Prostate gland (tissue), 2 donors: ENCODE measurements around the gene CELF2. TPM values are rescaled to one million over a fixed set of nuclear protein-coding genes. Genes with fewer than 3 reads are reported as not detected.

Source experiments
- DNase-seq: peaks from one replicate; pipeline ENCODE4 v3.0.0-alpha.2; 2019; ENCODE audit warnings: low spot score
- H3K27ac ChIP-seq, 2 donors: fragments of 200-600 bp; sonication (generic); 2 replicates each; pipeline ENCODE4 v1.5.1; 2017 to 2019
- H3K27me3 ChIP-seq: fragments of 200-600 bp; sonication (generic); replicated peaks from 2 replicates; pipeline ENCODE4 v1.5.1; 2019; ENCODE audit not compliant: insufficient read depth
- H3K36me3 ChIP-seq, 2 donors: fragments of 200-600 bp; sonication (generic); 1 replicate in 1 of 2; 2 replicates in 1 of 2; pipeline versions ENCODE4 v1.5.1 to v1.8.1; 2017 to 2019
- H3K4me1 ChIP-seq: fragments of 200-600 bp; sonication (generic); replicated peaks from 2 replicates; pipeline ENCODE4 v1.5.1; 2019
- H3K4me3 ChIP-seq, 2 donors: fragments of 200-600 bp; sonication (generic); 2 replicates each; pipeline ENCODE4 v1.5.1; 2017 to 2019
- H3K9me3 ChIP-seq: fragments of 200-600 bp; sonication (generic); 2 replicates; pipeline ENCODE4 v1.5.1; 2017
- POLR2A ChIP-seq: fragments of 450-650 bp; IDR thresholded peaks from one replicate; pipeline ENCODE4 v1.6.1; 2016; ENCODE audit warnings: antibody characterized with exemption, mild to moderate bottlenecking
- POLR2AphosphoS5 ChIP-seq: sonication (generic); formaldehyde crosslinking; IDR thresholded peaks from one replicate; pipeline ENCODE4 v1.6.1; 2017; ENCODE audit warnings: antibody characterized with exemption
- WGBS: methylation state at CpG from one replicate; pipeline ENCODE4 v1.1.5; 2018; 5-methylcytosine and 5-hydroxymethylcytosine counted together
- intact Hi-C: fragments of 100-400 bp; cut with DNase I; formaldehyde crosslinking; loops from one replicate; pipeline ENCODE4 v1.14.2; 2022
- total RNA-seq, 2 donors: library from RNA; depleted of rRNA; stranded (reverse); fragments of >200 nt; gene quantifications; one replicate each; pipeline ENCODE4 v1.1.0, GENCODE V29; 2016
- TF ChIP-seq, protein P1 (sequence below), 4 experiments: fragments of 200-600 bp in 2 of 4; fragments of 450-650 bp in 2 of 4; sonication (generic) in 2 of 4; IDR thresholded peaks; 1 replicate in 3 of 4; 2 replicates in 1 of 4; pipeline ENCODE4 v1.5.1; 2016 to 2019; ENCODE audit warnings: antibody characterized with exemption in 4 of 4, mild to moderate bottlenecking in 2 of 4, moderate library complexity in 2 of 4

CELF2 gene
- total RNA-seq, 2 donors from 2014 or later = 19.2 to 43.2 TPM

- WGBS = 96% methylated on average over 25 of the region's 25 CpGs
- Histone ChIP-seq H3K4me1 (no peaks in the 10 kb centered on the region), H3K36me3 (no peaks in the 10 kb centered on the region), H3K9me3 (no peaks in the 10 kb centered on the region), H3K27me3 (no peaks in the 10 kb centered on the region), H3K4me3 (no peak overlapping the region), H3K27ac (no peak overlapping the region)
- intact Hi-C loops = no loop called here
- DNase-seq = no peak
- TF ChIP-seq, protein P1, sequence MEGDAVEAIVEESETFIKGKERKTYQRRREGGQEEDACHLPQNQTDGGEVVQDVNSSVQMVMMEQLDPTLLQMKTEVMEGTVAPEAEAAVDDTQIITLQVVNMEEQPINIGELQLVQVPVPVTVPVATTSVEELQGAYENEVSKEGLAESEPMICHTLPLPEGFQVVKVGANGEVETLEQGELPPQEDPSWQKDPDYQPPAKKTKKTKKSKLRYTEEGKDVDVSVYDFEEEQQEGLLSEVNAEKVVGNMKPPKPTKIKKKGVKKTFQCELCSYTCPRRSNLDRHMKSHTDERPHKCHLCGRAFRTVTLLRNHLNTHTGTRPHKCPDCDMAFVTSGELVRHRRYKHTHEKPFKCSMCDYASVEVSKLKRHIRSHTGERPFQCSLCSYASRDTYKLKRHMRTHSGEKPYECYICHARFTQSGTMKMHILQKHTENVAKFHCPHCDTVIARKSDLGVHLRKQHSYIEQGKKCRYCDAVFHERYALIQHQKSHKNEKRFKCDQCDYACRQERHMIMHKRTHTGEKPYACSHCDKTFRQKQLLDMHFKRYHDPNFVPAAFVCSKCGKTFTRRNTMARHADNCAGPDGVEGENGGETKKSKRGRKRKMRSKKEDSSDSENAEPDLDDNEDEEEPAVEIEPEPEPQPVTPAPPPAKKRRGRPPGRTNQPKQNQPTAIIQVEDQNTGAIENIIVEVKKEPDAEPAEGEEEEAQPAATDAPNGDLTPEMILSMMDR (IDR thresholded peaks at IDR 0.05) = no peak
- no peak for TF ChIP-seq POLR2A
- no peak for TF ChIP-seq POLR2AphosphoS5
Measured at GRCh38 chr10:11280187-11280932, 262.7 kb downstream of the CELF2 start.

GRCh38 chr10:11282156-11282555 is 264.5 kb downstream of the CELF2 start:
- DNase-seq = no peak

GRCh38 chr10:11282661-11283060 is 265.0 kb downstream of the CELF2 start:
- Histone ChIP-seq H3K27me3 (no peaks in the 10 kb centered on the region), H3K4me1 (no peaks in the 10 kb centered on the region), H3K4me3 (no peak overlapping the region), H3K9me3 (no peaks in the 10 kb centered on the region), H3K27ac (no peak overlapping the region), H3K36me3 (no peaks in the 10 kb centered on the region)
- DNase-seq = no peak
- intact Hi-C loops = no loop called here
- TF ChIP-seq POLR2A (no peak), POLR2AphosphoS5 (no peak)
- TF ChIP-seq, protein P1 (IDR thresholded peaks at IDR 0.05) = no peak
- 94% methylated on average over 8 of the region's 8 CpGs for WGBS

More at GRCh38 chr10:11282156-11282555, 264.5 kb downstream of the CELF2 start:
- Histone ChIP-seq H3K36me3 (no peaks in the 10 kb centered on the region), H3K4me1 (no peaks in the 10 kb centered on the region), H3K4me3 (no peak overlapping the region), H3K27me3 (no peaks in the 10 kb centered on the region), H3K27ac (no peak overlapping the region), H3K9me3 (no peaks in the 10 kb centered on the region)
- intact Hi-C loops = no loop called here
- WGBS = 78% methylated on average over 9 of the region's 9 CpGs
- TF ChIP-seq POLR2AphosphoS5 (no peak), POLR2A (no peak)
- TF ChIP-seq, protein P1 (IDR thresholded peaks at IDR 0.05) = no peak

- no peaks in the 10 kb centered on the region for H3K36me3 ChIP-seq
Measured at GRCh38 chr10:11284291-11285085, 266.8 kb downstream of the CELF2 start.

More at GRCh38 chr10:11284291-11285085, 266.8 kb downstream of the CELF2 start:
- H3K27me3 ChIP-seq = no peaks in the 10 kb centered on the region
- TF ChIP-seq POLR2A = no peak
- no peak for TF ChIP-seq POLR2AphosphoS5
- TF ChIP-seq, protein P1 (IDR thresholded peaks at IDR 0.05) = no peak
- no peak overlapping the region for H3K4me3 ChIP-seq
- no peak for DNase-seq
- intact Hi-C loops = no loop called here
- H3K4me1 ChIP-seq = no peaks in the 10 kb centered on the region
- 82% methylated on average over 7 of the region's 7 CpGs for WGBS
- no peaks in the 10 kb centered on the region for H3K9me3 ChIP-seq
- H3K27ac ChIP-seq = no peak overlapping the region
